ENCODE results near the gene ZFR2. TPM values are rescaled to one million over a fixed set of nuclear protein-coding genes. Genes with fewer than 3 reads are reported as not detected.

The ZFR2 gene
- total RNA-seq, 1 donor from 2014 or later = 4.7 TPM

- TF ChIP-seq CTCF (conservative IDR thresholded peaks at IDR 0.05) = peak; percentile 50
- H3K36me3 Mint-ChIP-seq = no peaks in the 10 kb centered on the region
- H3K27me3 Mint-ChIP-seq = peaks cover 35% of the 10 kb centered on the region
- H3K9me3 Mint-ChIP-seq = peaks cover 8% of the 10 kb centered on the region
- H3K27ac Mint-ChIP-seq = no peak overlapping the region
- H3K4me3 Mint-ChIP-seq = peak overlapping the region; percentile 62
- H3K4me1 Mint-ChIP-seq (ENCODE audit: unreplicated experiment) = no peaks in the 10 kb centered on the region
- DNase-seq (ENCODE audit: extremely low spot score, unreplicated experiment) = no peak
Observed at GRCh38 chr19:3783660-3784584, 84.9 kb downstream of the ZFR2 start.

- Mint-ChIP-seq H3K27ac (no peak overlapping the region), H3K4me3 (no peak overlapping the region), H3K27me3 (peaks cover 32% of the 10 kb centered on the region), H3K9me3 (peaks cover 8% of the 10 kb centered on the region), H3K4me1 (ENCODE audit: unreplicated experiment) (no peaks in the 10 kb centered on the region), H3K36me3 (no peaks in the 10 kb centered on the region)
- DNase-seq (ENCODE audit: extremely low spot score, unreplicated experiment) = no peak
- TF ChIP-seq CTCF (conservative IDR thresholded peaks at IDR 0.05) = no peak
Observed at GRCh38 chr19:3782903-3783302, 85.9 kb downstream of the ZFR2 start.

GRCh38 chr19:3782330-3782729 lies 86.5 kb downstream of the ZFR2 start:
- Mint-ChIP-seq H3K9me3 (peaks cover 8% of the 10 kb centered on the region), H3K36me3 (no peaks in the 10 kb centered on the region)
- TF ChIP-seq CTCF (conservative IDR thresholded peaks at IDR 0.05) = no peak

GRCh38 chr19:3781603-3782002 lies 87.2 kb downstream of the ZFR2 start:
- peaks cover 21% of the 10 kb centered on the region for H3K27me3 Mint-ChIP-seq
- H3K27ac Mint-ChIP-seq = no peak overlapping the region
- H3K4me3 Mint-ChIP-seq = no peak overlapping the region
- no peak for TF ChIP-seq CTCF (conservative IDR thresholded peaks at IDR 0.05)
- H3K36me3 Mint-ChIP-seq = no peaks in the 10 kb centered on the region
- DNase-seq (ENCODE audit: extremely low spot score, unreplicated experiment) = no peak
- H3K9me3 Mint-ChIP-seq = peaks cover 8% of the 10 kb centered on the region
- H3K4me1 Mint-ChIP-seq (ENCODE audit: unreplicated experiment) = no peaks in the 10 kb centered on the region

More at GRCh38 chr19:3782330-3782729, 86.5 kb downstream of the ZFR2 start:
- no peak for DNase-seq (ENCODE audit: extremely low spot score, unreplicated experiment)
- H3K4me3 Mint-ChIP-seq = no peak overlapping the region
- no peaks in the 10 kb centered on the region for H3K4me1 Mint-ChIP-seq (ENCODE audit: unreplicated experiment)
- no peak overlapping the region for H3K27ac Mint-ChIP-seq
- peaks cover 28% of the 10 kb centered on the region for H3K27me3 Mint-ChIP-seq

- no peak overlapping the region for H3K27ac Mint-ChIP-seq
- DNase-seq (ENCODE audit: extremely low spot score, unreplicated experiment) = no peak
- H3K36me3 Mint-ChIP-seq = no peaks in the 10 kb centered on the region
- no peak for TF ChIP-seq CTCF (conservative IDR thresholded peaks at IDR 0.05)
- H3K4me1 Mint-ChIP-seq (ENCODE audit: unreplicated experiment) = no peaks in the 10 kb centered on the region
- peaks cover 19% of the 10 kb centered on the region for H3K27me3 Mint-ChIP-seq
- no peak overlapping the region for H3K4me3 Mint-ChIP-seq
- H3K9me3 Mint-ChIP-seq = peaks cover 8% of the 10 kb centered on the region
Observed at GRCh38 chr19:3780786-3781304, 88.0 kb downstream of the ZFR2 start.
